ENCODE data around the gene MCTP1.

Gene MCTP1

GRCh38 chr5:94690778-94691177 lies 594.1 kb downstream of the MCTP1 start:
- peak; percentile 39 for DNase-seq

GRCh38 chr5:94689908-94690307 lies 595.0 kb downstream of the MCTP1 start:
- no peak for DNase-seq

- DNase-seq = no peak
Observed at GRCh38 chr5:94682814-94683520, 601.9 kb downstream of the MCTP1 start.

GRCh38 chr5:94675965-94676618 lies 608.8 kb downstream of the MCTP1 start:
- DNase-seq = no peak

- no peak for DNase-seq
Observed at GRCh38 chr5:94674490-94675382, 610.2 kb downstream of the MCTP1 start.

GRCh38 chr5:94672746-94673145 lies 612.1 kb downstream of the MCTP1 start:
- no peak for DNase-seq

GRCh38 chr5:94670726-94671125 lies 614.2 kb downstream of the MCTP1 start:
- no peak for DNase-seq

GRCh38 chr5:94667937-94668336 lies 617.0 kb downstream of the MCTP1 start:
- DNase-seq = no peak

GRCh38 chr5:94661086-94661485 lies 623.8 kb downstream of the MCTP1 start:
- DNase-seq = no peak

- no peak for DNase-seq
Observed at GRCh38 chr5:94660506-94660905, 624.4 kb downstream of the MCTP1 start.

GRCh38 chr5:94658272-94658671 lies 626.6 kb downstream of the MCTP1 start:
- no peak for DNase-seq
